Activated naive CD4-positive, alpha-beta T cell treated with anti-CD3 and anti-CD28 coated beads, Interleukin-2, amount 50 U/mL, for 24 hours (primary cell): ENCODE measurements around the gene ADGRG2.

Source experiments
- H3K27ac Mint-ChIP-seq: one replicate; pipeline ENCODE4 v1.8.0; 2021; ENCODE audit warnings: mild to moderate bottlenecking, mixed read lengths
- H3K27me3 Mint-ChIP-seq: one replicate; pipeline ENCODE4 v1.8.0; 2021; ENCODE audit warnings: mixed read lengths
- H3K36me3 Mint-ChIP-seq: one replicate; pipeline ENCODE4 v1.8.0; 2021; ENCODE audit warnings: mixed read lengths
- H3K4me1 Mint-ChIP-seq: one replicate; pipeline ENCODE4 v1.8.0; 2021; ENCODE audit warnings: mixed read lengths
- H3K4me3 Mint-ChIP-seq: one replicate; pipeline ENCODE4 v1.8.0; 2021; ENCODE audit warnings: mild to moderate bottlenecking, mixed read lengths
- H3K9me3 Mint-ChIP-seq: one replicate; pipeline ENCODE4 v1.8.0; 2021; ENCODE audit warnings: mixed read lengths

ADGRG2 gene

DNA sequence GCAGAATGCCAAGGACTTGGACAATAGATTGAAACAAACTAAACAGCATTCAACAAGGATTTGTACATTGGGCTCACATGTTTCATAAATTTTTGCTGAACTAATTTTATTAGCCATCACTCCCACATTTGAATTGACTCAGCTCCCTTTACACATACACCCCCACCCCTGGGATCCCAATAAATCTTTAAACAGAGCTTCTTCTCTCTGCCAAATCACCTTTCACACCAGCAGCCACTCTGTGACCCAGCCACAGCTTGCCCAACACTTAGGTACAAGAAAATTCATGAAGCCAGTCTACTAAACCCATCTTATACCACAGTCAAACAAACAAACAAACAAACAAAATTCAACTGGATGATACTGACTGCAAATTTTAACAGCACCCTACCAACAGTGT, 159.9 kb downstream of the ADGRG2 start:
- Mint-ChIP-seq H3K4me3 (no peak overlapping the region), H3K36me3 (no peaks in the 10 kb centered on the region), H3K9me3 (no peaks in the 10 kb centered on the region), H3K27ac (no peak overlapping the region), H3K4me1 (peaks cover 39% of the 10 kb centered on the region), H3K27me3 (no peaks in the 10 kb centered on the region)

DNA sequence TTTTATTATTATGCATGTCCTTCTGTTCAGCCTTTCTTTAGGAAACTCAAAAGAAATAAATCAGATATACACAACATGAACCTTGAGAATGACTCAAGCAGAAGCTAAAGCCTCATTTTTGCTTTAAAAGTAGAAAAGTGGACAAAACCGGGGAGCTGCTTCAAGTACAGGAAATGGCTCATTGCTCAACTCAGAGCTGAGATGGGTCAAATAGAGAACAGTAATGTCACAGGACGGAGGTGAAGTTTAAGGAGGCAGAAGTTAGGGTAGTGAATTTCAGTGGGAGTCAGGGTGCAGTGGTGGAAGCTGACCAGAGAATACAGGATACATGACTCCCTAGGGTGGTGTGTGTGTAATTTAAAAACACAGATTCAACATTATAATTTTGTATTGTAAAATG, 160.6 kb downstream of the ADGRG2 start:
- H3K27ac Mint-ChIP-seq, result no peak overlapping the region
- H3K4me1 Mint-ChIP-seq, result peaks cover 39% of the 10 kb centered on the region
- H3K27me3 Mint-ChIP-seq, result no peaks in the 10 kb centered on the region
- H3K4me3 Mint-ChIP-seq, result no peak overlapping the region
- no peaks in the 10 kb centered on the region for H3K9me3 Mint-ChIP-seq
- H3K36me3 Mint-ChIP-seq, result no peaks in the 10 kb centered on the region

DNA sequence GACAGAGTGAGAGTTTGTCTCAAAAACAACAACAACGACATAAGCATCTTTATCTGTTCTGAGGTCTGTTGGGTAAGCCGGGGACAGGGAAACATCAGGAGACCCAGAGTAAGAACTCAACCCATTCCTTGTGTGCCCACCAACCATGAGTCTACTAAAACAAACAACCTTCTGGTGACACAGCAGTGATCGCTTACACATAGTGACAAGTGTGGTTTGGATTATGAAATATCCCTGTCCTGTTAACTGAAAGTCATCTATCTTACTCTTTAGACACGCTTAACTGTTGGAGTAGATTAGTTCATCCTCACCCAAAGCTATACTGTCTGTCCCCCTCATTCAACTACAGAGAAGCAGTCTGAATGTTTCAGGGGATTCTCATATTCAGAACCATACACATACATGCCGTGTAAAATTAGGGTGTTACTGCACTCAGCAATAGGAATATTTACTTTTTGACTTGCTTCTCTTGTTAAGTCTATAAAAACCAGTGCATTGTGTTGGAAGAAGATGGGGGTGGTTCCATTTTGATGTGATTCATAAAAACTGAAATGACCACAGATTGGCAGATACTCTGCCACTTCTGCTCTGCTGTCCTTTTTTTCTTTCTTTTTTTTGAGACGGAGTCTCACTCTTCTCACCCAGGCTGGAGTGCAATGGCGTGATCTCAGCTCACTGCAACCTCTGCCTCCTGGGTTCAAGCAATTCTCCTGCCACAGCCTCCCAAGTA, 165.8 kb downstream of the ADGRG2 start:
- Mint-ChIP-seq H3K4me3 (no peak overlapping the region), H3K27me3 (no peaks in the 10 kb centered on the region), H3K36me3 (no peaks in the 10 kb centered on the region), H3K9me3 (no peaks in the 10 kb centered on the region), H3K27ac (no peak overlapping the region), H3K4me1 (peaks cover 22% of the 10 kb centered on the region)

DNA sequence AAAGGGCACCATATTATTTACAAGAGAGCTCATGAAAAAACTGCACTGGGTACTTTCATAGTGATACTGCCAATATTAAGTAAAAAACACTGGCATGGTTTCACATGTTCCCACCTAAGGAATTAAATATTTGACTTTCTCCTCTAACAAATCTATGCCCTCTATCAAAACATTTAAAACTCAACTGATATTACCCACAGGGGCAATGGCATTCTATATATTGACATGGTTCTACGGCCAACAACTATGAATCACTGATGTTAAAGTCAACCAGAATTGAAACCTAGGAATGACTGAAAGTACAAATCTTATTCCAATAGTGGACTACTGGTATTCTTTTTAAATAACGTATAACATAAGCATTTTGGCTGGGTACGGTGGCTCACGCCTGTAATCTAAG, 166.6 kb downstream of the ADGRG2 start:
- no peaks in the 10 kb centered on the region for H3K9me3 Mint-ChIP-seq
- no peak overlapping the region for H3K27ac Mint-ChIP-seq
- no peak overlapping the region for H3K4me3 Mint-ChIP-seq
- H3K4me1 Mint-ChIP-seq, result peaks cover 20% of the 10 kb centered on the region
- H3K27me3 Mint-ChIP-seq, result no peaks in the 10 kb centered on the region
- H3K36me3 Mint-ChIP-seq, result peaks cover 2% of the 10 kb centered on the region

DNA sequence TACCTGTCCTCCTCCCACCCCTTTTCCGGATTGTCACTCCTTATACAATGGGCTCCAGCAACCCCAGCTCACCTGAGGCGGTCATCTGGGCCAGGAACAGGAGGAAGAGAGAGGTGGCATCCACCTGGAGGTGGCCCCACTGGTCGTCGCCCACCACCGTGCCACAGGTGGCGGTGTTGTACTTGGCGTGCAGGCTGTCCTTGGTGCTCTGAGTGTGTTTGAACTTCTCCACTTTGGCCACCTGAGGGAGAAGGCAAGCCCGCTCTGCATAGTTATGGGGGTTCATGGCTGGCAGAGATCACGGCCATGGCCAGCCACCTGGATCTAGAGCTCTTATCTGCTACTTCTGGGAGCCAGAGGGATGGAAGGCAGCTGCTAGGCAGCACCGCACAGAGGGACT, 171.2 kb downstream of the ADGRG2 start:
- Mint-ChIP-seq H3K36me3 (peaks cover 6% of the 10 kb centered on the region), H3K4me3 (no peak overlapping the region), H3K4me1 (peaks cover 5% of the 10 kb centered on the region), H3K27me3 (no peaks in the 10 kb centered on the region), H3K9me3 (no peaks in the 10 kb centered on the region), H3K27ac (no peak overlapping the region)

DNA sequence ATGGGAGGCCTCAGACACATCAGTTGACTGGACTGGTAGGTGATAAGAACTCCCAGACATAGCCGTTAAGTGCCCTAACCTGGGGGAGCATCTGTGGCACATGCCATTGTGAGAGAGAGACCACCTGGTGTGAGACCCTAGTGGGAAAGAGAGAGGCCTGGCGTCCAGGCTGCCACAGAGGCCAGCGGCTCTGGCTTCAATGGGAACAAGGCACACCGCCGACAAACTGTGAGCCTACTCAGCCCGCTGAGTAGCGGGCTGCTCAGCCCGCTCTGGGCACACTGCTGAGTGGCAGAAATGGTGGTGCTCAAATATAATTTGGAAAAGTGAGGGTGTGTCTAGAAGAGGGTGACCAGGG, 172.3 kb downstream of the ADGRG2 start:
- Mint-ChIP-seq H3K27ac (no peak overlapping the region), H3K4me3 (no peak overlapping the region), H3K9me3 (no peaks in the 10 kb centered on the region), H3K27me3 (no peaks in the 10 kb centered on the region), H3K4me1 (peaks cover under 1% of the 10 kb centered on the region), H3K36me3 (peaks cover 6% of the 10 kb centered on the region)

DNA sequence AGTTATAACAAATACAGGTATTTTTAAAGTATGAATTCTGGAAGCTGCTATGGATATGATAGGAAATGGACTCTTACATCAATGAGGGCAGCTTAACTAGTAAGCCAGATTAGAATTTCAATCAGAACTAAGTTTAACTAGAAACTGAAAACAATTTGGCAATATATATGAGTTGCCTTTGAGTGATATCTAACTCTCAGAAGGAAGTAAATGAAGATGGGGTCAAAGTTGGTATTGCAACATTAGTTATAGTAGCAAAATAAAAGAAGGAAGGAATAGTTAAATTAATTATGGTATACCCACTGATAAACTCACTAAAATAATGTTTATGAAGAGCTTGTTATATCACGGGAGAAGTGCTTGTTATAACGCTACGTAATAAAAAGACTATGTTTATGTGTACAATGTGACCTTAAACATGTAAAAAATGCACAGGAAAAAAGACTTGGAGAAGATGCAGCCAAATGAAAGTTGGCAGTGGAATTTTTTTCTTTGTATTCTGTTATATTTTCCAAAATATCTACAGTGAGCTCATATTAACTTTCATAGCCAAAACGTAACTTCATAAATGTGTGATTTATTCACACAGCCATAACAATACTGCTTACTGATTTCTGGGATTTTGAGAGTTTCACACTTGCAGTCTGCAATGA, 172.9 kb downstream of the ADGRG2 start:
- Mint-ChIP-seq H3K36me3 (peaks cover 6% of the 10 kb centered on the region), H3K27ac (no peak overlapping the region), H3K27me3 (no peaks in the 10 kb centered on the region), H3K9me3 (no peaks in the 10 kb centered on the region), H3K4me3 (no peak overlapping the region), H3K4me1 (no peaks in the 10 kb centered on the region)

DNA sequence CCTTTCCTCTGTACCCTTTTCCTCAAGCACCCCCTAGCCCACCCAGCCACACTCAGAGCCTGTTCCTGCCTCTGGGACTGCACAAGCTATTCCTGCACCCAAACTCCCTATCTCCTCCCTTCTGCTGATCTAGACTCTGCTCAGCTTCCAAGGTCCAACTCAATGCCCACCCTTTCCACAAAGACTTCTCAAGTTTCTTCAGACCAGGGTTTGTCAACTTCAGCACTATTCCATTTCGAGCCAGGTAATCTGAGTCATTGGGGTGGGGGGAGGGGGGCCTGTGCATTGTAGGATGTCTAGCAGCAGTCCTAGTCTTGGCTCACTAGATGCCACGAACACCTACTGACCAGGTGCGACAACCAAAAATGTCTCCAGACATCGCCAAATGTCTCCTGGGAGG, 175.7 kb downstream of the ADGRG2 start:
- Mint-ChIP-seq H3K27me3 (no peaks in the 10 kb centered on the region), H3K27ac (no peak overlapping the region), H3K9me3 (no peaks in the 10 kb centered on the region), H3K4me1 (no peaks in the 10 kb centered on the region), H3K4me3 (no peak overlapping the region), H3K36me3 (peaks cover 11% of the 10 kb centered on the region)

DNA sequence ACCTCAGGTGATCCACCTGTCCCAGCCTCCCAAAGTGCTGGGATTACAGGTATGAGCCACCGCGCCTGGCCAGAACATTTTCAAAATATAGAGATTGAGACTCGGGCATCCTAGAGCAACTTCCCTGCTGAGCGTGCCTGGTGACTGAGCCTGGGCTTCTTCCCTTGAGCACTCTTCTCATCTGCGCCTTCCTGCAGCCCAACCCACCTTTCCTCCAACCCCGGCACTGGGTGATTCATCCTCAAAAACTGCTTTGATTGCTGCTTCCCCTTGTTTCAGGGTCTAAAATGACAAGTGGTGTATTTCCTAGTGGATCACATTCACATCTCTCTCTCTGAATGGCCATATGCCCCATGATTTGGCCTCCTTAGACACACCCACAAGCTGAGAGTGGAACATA, 176.1 kb downstream of the ADGRG2 start:
- H3K27me3 Mint-ChIP-seq, result no peaks in the 10 kb centered on the region
- peaks cover 10% of the 10 kb centered on the region for H3K36me3 Mint-ChIP-seq
- H3K4me1 Mint-ChIP-seq, result no peaks in the 10 kb centered on the region
- H3K9me3 Mint-ChIP-seq, result no peaks in the 10 kb centered on the region
- H3K4me3 Mint-ChIP-seq, result no peak overlapping the region
- no peak overlapping the region for H3K27ac Mint-ChIP-seq

DNA sequence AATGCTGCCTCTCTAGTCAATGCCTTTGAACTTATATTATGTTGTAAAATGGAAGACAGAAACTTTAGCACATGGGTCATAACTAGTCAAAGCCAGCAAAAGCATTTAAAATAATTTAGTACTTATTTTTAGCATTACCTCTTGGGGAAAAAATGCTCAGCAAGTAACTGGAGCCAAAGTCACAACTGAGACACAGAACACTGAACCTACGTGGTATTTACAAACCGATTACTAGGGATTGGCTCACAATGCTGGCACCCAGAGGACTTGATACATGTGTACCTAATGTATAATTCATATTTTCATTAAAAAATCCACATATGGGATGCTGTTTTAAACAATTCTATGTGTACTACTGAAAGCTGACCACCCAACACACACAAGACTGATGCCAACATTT, 176.8 kb downstream of the ADGRG2 start:
- Mint-ChIP-seq H3K4me3 (no peak overlapping the region), H3K4me1 (no peaks in the 10 kb centered on the region), H3K27me3 (no peaks in the 10 kb centered on the region), H3K36me3 (peaks cover 10% of the 10 kb centered on the region), H3K9me3 (no peaks in the 10 kb centered on the region), H3K27ac (no peak overlapping the region)

DNA sequence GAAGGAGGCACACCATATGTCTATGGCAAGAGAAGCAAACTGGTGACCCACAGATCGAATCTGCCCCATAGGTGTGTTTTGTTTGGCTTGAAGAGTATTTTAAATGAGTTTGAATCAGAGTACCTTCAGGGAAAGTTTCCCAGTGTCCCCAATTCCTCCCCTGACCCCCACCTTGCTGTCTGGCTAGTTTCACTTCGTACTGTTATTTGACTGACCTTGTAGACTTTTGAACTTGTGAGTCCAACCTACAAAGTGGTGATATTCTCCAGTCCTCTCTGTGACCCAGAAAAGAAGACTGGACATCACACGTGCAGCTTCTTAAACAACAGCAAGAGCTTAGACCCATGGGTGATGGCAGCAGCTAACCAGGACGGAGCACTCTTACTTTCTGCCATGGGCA, 177.8 kb downstream of the ADGRG2 start:
- H3K4me1 Mint-ChIP-seq, result no peaks in the 10 kb centered on the region
- H3K27ac Mint-ChIP-seq, result no peak overlapping the region
- H3K36me3 Mint-ChIP-seq, result peaks cover 10% of the 10 kb centered on the region
- no peak overlapping the region for H3K4me3 Mint-ChIP-seq
- H3K9me3 Mint-ChIP-seq, result no peaks in the 10 kb centered on the region
- H3K27me3 Mint-ChIP-seq, result no peaks in the 10 kb centered on the region

DNA sequence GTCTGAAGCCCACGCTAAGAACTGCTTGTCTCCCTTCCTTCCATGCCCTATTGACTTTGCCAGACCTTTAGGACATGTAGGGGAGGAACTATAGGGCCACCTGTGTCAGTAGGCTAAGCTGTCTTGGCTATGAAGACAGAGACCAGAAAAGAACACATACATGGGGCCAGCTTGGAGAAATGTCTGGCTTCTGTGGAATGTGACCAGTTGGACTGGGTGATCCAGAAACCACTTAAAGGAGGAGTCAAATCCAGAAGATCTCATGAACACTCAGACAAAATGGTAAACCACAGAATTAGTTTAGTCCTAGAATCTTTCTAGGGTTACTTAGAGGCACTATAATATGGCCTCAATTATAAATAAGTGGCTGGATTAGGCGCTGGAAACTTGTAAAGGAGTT, 180.4 kb downstream of the ADGRG2 start:
- Mint-ChIP-seq H3K27me3 (no peaks in the 10 kb centered on the region), H3K4me3 (no peak overlapping the region), H3K4me1 (no peaks in the 10 kb centered on the region), H3K9me3 (no peaks in the 10 kb centered on the region), H3K27ac (no peak overlapping the region), H3K36me3 (peaks cover 7% of the 10 kb centered on the region)
